Left lung (tissue), 10 donors: ENCODE results near the gene AKR1C2. TPM values are rescaled to one million over a fixed set of nuclear protein-coding genes. Genes with fewer than 3 reads are reported as not detected.
"Not testable (repeated sequence)": the region's sequence is repeated elsewhere in the genome, so short reads cannot be mapped to it uniquely, and the experiment has no call there.

Experiments used
- ATAC-seq: fragments of 200-7000 bp; cut with Tn5 transposase; one replicate; pipeline ENCODE4 v1.9.1; 2020; ENCODE audit warnings: moderate library complexity
- DNase-seq, 4 donors: peaks; one replicate each; pipeline ENCODE4 v3.0.0-alpha.2; 2013 to 2020
- H3K27ac ChIP-seq, 2 donors: fragments of 200-600 bp; sonication (generic) in 1 of 2; one replicate each; pipeline versions ENCODE4 v1.5.0 to v1.8.0; 2020 to 2021
- H3K27me3 ChIP-seq, 2 donors: fragments of 200-600 bp; sonication (generic) in 1 of 2; one replicate each; pipeline versions ENCODE4 v1.5.0 to v1.8.0; 2020 to 2021
- H3K36me3 ChIP-seq, 2 donors: fragments of 200-600 bp; sonication (generic) in 1 of 2; one replicate each; pipeline versions ENCODE4 v1.5.0 to v1.8.0; 2020 to 2021
- H3K4me1 ChIP-seq, 2 donors: fragments of 200-600 bp; one replicate each; pipeline ENCODE4 v1.8.0; 2021
- H3K4me3 ChIP-seq, 2 donors: fragments of 200-600 bp; sonication (generic) in 1 of 2; one replicate each; pipeline versions ENCODE4 v1.5.0 to v1.8.0; 2020 to 2021; ENCODE audit warnings: mild to moderate bottlenecking in 1 of 2
- H3K9me3 ChIP-seq, 2 donors: fragments of 200-600 bp; sonication (generic) in 1 of 2; one replicate each; pipeline versions ENCODE4 v1.5.0 to v1.8.0; 2020 to 2021
- intact Hi-C, 2 donors: fragments of 100-400 bp; cut with DNase I; formaldehyde crosslinking; loops; one replicate each; pipeline versions ENCODE4 v1.11.2 to v1.14.2; 2022
- polyA plus RNA-seq, 6 donors: library from polyadenylated mRNA; unstranded; fragments of 120-200 nt; gene quantifications; one replicate each; pipeline ENCODE4 v1.2.1, GENCODE V29; 2013; ENCODE audit not compliant: insufficient read length in 6 of 6
- total RNA-seq, 2 donors: library from RNA; stranded (reverse); fragmentation: NEBNext Ultra II Directional; extraction: Animal tissue kit (Norgen Biotek cat#: 25700); gene quantifications; one replicate each; pipeline ENCODE4 v1.2.1, GENCODE V29; 2021
- TF ChIP-seq, protein P1 (sequence below), 2 donors: fragments of 200-600 bp; sonication (generic) in 1 of 2; IDR thresholded peaks; one replicate each; pipeline versions ENCODE4 v1.5.0 to v1.8.0; 2021; ENCODE audit warnings: antibody characterized with exemption in 2 of 2
- donor health status: DM: no; HTN: yes; CAD: no.
- donor health status: DM: no; HTN: no; CAD: no.

AKR1C2 gene
- total and polyA plus RNA-seq, 8 donors, result 3.1 to 65.3 (median 8.0) TPM

DNA sequence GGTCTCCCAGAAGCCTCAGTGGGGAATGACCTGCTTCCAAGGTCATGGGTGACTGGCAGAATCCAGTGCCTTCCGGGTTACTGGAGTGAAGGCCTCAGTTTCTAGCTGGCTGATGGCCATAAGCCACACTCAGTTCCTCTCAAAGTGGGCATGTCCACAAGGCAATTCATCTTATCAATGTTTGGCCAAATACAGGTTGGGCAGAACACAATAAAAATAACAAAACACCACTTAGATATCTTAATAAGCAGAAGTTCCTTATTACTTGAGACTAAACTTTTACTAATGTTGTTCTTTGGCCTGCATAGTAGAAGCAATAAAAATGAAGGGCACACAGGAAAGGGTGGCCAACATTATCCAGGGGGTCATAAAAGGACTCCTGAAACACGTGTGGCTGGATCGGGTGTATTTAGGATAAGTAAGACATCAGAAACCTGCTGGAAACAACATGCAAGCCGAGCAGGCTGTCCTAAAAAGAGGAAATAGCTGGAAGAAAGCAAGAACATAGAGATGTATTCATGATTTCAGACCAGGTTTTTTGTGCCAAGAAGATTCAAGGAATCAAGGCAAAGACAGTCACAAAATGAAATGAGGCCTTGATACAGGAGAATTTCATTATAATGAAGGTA lies 19.6 kb upstream of the AKR1C2 start:
- ATAC-seq, result no peak
- intact Hi-C loops, result no loop called here

DNA sequence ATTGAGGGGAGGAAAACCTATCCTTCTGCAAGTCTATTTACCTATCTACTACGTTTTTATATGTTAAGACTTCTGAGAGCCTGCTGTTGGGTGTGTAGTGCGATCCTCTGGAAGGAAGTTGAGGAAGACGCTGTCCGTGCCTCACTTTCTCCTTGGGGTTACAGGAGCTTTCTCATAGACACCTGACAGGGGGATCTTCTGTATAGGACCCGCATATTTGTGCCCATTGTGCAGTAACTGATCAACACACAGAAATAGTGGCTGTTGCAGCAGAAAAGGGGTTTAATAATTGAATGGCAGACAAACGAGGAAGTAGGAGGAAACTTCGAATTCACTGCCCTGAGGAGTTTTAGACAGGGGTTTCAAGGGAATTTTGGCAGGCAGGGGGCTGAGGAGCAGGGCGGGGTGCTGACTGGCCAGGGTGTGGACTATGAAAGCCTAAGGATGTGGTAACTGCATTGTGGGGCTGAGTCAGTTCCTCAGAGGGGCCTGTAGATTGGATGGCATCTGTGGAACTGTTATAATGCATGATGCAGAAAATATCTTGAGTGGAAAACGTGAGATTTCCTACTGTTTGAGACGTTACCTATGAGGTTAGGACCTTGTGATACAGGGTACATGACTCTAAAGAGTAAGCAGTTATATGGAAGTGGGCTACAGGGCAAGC lies 18.1 kb upstream of the AKR1C2 start:
- H3K27me3 ChIP-seq, H3K9me3 ChIP-seq, H3K4me1 ChIP-seq, ATAC-seq, H3K27ac ChIP-seq, intact Hi-C loops, H3K4me3 ChIP-seq, H3K36me3 ChIP-seq, DNase-seq: not testable (repeated sequence)

More for the DNA sequence above, 19.6 kb upstream of the AKR1C2 start:
- Histone ChIP-seq H3K4me1 (peaks cover 0 to 5% of the 10 kb centered on the region in 2 donors), H3K27me3 (no peaks in the 10 kb centered on the region), H3K36me3 (no peaks in the 10 kb centered on the region), H3K4me3 (no peak overlapping the region), H3K27ac (no peak overlapping the region), H3K9me3 (no peaks in the 10 kb centered on the region)
- TF ChIP-seq, protein P1, sequence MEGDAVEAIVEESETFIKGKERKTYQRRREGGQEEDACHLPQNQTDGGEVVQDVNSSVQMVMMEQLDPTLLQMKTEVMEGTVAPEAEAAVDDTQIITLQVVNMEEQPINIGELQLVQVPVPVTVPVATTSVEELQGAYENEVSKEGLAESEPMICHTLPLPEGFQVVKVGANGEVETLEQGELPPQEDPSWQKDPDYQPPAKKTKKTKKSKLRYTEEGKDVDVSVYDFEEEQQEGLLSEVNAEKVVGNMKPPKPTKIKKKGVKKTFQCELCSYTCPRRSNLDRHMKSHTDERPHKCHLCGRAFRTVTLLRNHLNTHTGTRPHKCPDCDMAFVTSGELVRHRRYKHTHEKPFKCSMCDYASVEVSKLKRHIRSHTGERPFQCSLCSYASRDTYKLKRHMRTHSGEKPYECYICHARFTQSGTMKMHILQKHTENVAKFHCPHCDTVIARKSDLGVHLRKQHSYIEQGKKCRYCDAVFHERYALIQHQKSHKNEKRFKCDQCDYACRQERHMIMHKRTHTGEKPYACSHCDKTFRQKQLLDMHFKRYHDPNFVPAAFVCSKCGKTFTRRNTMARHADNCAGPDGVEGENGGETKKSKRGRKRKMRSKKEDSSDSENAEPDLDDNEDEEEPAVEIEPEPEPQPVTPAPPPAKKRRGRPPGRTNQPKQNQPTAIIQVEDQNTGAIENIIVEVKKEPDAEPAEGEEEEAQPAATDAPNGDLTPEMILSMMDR (IDR thresholded peaks at IDR 0.05), result no peak
- no peak for DNase-seq

DNA sequence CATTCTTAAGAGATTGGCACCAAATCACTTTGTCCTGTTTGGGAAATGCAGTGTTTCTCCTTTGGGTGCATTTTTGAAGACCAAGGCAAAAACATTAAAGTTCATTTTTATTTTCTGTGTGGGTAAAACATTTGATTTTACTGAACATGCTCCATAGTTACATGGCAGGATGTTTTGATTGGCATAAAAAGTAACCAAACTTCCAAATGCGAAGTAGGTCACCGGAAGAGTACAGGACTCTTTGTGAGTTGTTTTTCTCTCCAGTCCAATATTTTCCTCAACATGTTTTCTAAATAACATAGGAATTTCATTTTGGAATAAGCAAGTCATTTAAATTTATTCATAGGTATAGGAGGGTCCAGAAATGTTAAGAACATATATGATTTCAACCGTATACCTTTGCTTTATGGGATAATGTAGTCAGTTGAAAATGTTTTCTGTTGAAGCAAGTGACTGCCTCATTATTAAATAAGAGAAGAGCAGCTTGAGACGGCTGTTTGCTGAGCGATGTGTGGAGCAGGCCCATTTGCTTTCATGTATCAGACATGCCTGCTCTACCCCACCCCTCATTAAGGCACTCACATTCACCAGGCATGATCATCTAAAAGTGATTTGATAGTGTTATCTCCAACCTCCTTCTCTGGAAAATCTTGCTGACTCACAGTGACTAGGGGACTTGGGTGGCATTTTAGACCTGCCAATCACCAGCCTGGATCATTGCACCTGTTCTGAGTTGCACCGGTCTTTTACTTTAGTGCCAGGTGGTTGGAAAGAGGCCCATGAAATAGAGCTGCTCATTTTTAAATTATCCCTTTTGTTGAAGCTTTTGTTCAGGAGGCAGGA lies 16.3 kb upstream of the AKR1C2 start:
- H3K27me3 ChIP-seq, H3K4me3 ChIP-seq, DNase-seq, H3K36me3 ChIP-seq, H3K4me1 ChIP-seq, intact Hi-C loops, H3K9me3 ChIP-seq, H3K27ac ChIP-seq: not testable (repeated sequence)
- ATAC-seq, result peak; percentile 22

DNA sequence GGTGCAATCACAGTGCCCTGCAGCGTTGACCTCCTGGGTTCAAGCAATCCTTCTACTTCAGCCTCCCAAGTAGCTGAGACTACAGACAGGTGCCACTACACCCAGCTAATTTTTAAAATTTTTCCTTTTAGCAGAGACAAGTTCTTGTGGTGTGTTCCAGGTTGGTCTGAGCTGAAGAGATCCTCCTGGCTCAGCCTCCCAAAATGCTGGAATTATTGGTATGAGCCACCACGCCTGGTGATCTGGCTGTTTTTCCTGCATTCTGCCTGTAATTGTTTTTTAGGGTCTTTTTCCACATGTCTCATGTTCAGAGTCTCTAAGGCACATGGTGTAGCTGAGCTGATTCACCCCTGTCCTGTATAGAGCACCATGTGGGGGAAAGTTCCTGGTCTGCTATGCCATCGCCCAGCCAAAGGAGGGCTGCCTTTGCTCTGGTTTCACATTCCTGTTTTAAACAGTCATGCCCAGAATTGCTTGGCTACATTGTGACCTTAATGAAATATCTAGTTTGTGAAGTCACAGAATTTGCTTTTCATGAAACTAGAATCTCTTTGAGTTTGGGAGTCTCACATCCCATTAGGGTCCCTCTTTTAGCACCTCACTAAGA lies 15.1 kb upstream of the AKR1C2 start:
- TF ChIP-seq, protein P1 (IDR thresholded peaks at IDR 0.05), result peak in 1 of 2 donors; percentile 12
- H3K27ac ChIP-seq, H3K4me1 ChIP-seq, H3K27me3 ChIP-seq, H3K9me3 ChIP-seq, H3K4me3 ChIP-seq, intact Hi-C loops, H3K36me3 ChIP-seq: not testable (repeated sequence)
- ATAC-seq, result peak; percentile 94
- peak in 1 of 4 donors; percentile 28 for DNase-seq

DNA sequence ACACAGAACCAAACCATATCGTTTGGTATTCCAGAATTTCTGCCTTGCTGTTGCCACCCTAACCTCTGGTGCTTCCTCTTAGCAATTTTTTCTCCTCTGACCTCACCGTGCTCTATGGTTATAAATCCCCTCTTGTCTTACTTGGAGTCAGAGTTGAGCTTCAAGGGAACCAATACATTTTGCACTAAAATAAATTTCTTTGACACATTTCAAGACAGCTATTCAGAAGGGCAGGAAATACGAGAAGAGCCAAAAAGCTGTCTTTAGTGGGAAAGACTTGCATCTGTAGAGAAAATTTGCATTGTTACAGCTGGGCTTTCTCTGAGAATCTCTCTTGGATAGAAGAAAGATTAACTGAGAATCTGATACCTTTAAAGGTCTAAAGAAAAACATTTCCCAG lies 14.5 kb upstream of the AKR1C2 start:
- no peak overlapping the region for H3K4me3 ChIP-seq
- intact Hi-C loops, result no loop called here
- TF ChIP-seq, protein P1 (IDR thresholded peaks at IDR 0.05), result no peak
- DNase-seq (no peak), ATAC-seq (no peak)
- no peaks in the 10 kb centered on the region for H3K36me3 ChIP-seq
- no peaks in the 10 kb centered on the region for H3K9me3 ChIP-seq
- no peaks in the 10 kb centered on the region for H3K27me3 ChIP-seq
- H3K4me1 ChIP-seq, result peaks cover 0 to 8% of the 10 kb centered on the region in 2 donors
- no peak overlapping the region for H3K27ac ChIP-seq

DNA sequence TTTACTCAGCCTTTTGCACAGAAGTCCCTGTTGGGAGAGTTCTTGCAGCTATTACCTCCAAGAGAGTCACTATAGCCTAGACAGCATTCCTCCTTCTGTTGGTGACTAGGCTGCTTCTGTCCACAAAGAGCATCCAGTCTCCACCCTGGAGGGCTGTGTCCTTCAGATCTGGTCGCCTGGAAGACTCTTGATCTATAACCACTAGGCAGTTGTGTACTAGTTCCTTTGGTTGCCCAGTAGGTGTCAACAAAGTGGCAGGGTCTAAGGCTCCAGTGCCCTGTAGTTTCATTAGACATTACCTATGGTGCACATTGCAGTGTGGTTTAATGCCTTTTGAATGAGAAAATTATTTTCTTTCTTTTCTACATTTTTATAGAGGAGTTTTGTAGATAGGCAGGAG lies 11.3 kb upstream of the AKR1C2 start:
- intact Hi-C loops, result no loop called here
- Histone ChIP-seq H3K4me3 (no peak overlapping the region), H3K9me3 (no peaks in the 10 kb centered on the region), H3K4me1 (peaks cover 0 to 8% of the 10 kb centered on the region in 2 donors), H3K27me3 (no peaks in the 10 kb centered on the region), H3K36me3 (no peaks in the 10 kb centered on the region), H3K27ac (no peak overlapping the region)
- TF ChIP-seq, protein P1 (IDR thresholded peaks at IDR 0.05), result no peak
- no peak for DNase-seq
- ATAC-seq, result peak; percentile 60

DNA sequence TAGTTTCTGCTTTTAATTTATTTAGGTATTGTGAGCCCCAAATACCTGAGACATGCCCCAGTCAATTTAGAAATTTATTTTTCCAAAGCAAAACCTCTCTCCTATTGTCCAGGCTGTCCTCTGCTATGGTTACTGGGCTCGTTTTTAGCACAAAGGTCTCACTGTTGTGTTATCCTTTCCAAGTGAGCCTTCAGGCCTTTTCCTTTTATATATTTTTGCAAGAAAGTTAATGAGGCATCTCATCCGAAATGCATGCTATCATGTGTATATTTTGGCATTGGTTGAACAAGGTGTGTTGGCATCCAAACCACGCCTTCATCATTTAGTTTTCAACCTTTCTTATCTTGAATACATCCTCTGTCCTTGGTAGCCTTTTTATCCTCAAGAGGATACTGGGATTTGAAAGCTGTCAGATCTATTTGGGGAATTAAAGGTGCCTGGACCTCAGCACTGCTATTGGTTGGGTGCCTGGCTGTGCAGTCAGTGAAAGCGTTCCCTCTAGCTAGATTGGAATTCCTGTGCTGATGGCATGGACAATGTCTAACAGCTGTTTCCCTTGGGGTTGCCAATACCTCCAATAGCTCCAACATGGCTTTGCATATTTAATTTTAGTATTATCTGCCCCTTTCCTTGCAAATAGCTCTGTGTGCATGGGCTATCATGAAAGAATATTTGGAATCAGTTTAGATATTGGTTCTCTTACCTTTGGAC lies 10.7 kb upstream of the AKR1C2 start:
- H3K4me1 ChIP-seq, H3K27ac ChIP-seq, intact Hi-C loops, H3K36me3 ChIP-seq, ATAC-seq, H3K4me3 ChIP-seq, H3K9me3 ChIP-seq, H3K27me3 ChIP-seq, DNase-seq: not testable (repeated sequence)
